ENCODE measurements around the gene STK33. TPM values are rescaled to one million over a fixed set of nuclear protein-coding genes. Genes with fewer than 3 reads are reported as not detected.

Gene STK33
- total and polyA plus RNA-seq, 2 donors (not counting 3 experiments of a cell fraction or from before 2014, with no cell fraction given): 0.63 to 3.4 TPM

DNA sequence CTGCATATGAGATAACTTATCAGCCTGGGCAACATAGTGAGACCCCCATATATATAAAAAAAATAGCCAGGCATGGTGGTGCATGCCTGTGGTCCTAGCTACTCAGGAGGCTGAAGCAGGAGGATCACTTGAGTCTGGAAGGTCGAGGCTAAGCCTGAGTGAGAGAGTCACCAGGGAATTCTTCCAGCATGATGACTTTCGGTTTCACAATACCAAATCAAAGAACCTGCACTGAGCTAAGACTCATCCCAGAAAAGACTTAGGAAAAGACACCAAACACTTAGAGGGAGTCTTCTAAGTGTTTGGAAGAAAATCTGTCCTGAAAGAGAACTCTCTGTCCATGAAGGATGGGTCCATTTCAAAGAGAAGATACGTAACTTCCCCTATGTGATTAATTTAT lies 12.7 kb downstream of the STK33 start:
- Histone ChIP-seq H3K9me1 (replicated peaks; ENCODE audit: control insufficient read depth, extremely low read depth, insufficient read depth, low read length) (no peaks in the 10 kb centered on the region), H3K4me1 (ENCODE audit: control insufficient read depth, extremely low read depth, insufficient read depth, low read length) (no peaks in the 10 kb centered on the region), H3K9ac (replicated peaks; ENCODE audit: extremely low read depth, insufficient read depth, low read length) (no peak overlapping the region), H3K79me2 (ENCODE audit: control insufficient read depth, insufficient read depth, low read length) (no peaks in the 10 kb centered on the region), H3K9me3 (replicated peaks; ENCODE audit: control insufficient read depth, insufficient read depth, low read length) (no peaks in the 10 kb centered on the region), H3K4me3 (replicated peaks in 1 of 3; ENCODE audit: insufficient read depth in 1 of 3, low read depth in 1 of 3, low read length in 3 of 3) (no peak overlapping the region), H4K20me1 (replicated peaks; ENCODE audit: control insufficient read depth, extremely low read depth, insufficient read depth, low read length) (no peaks in the 10 kb centered on the region), H2AFZ (ENCODE audit: low read depth, low read length) (no peak overlapping the region), H3K27ac (ENCODE audit: insufficient read depth, low read depth, low read length) (no peak overlapping the region), H3K4me2 (ENCODE audit: insufficient read depth, low read length) (no peak overlapping the region), H3K36me3 (ENCODE audit: control insufficient read depth in 2 of 2, extremely low read depth in 1 of 2, insufficient read depth in 2 of 2, low read length in 2 of 2) (no peaks in the 10 kb centered on the region), H3K27me3 (ENCODE audit: control insufficient read depth in 2 of 2, insufficient read depth in 2 of 2, low read length in 2 of 2) (no peaks in the 10 kb centered on the region)
- DNase-seq (ENCODE audit: low read depth, low spot score): no peak
- ChIA-PET CTCF (interaction anchor here (2.1 kb wide), 1 partner anchor 14 kb away, joined by 8 read pairs; no protein-coding TSS in a partner anchor), POLR2A (no interaction called here)
- no peak for FAIRE-seq
- dilution Hi-C loops (cut with MboI; ENCODE audit: extremely low pct_ligation_motif_present, low sequenced_read_pairs): no loop called here
- BruUV-seq (replicated peaks): no TSS peak
- TF ChIP-seq POLR2A (IDR thresholded peaks at IDR 0.05; ENCODE audit: low read depth, low read length): no peak
- TF ChIP-seq EZH2 (IDR thresholded peaks at IDR 0.05; ENCODE audit: borderline replicate concordance, low read depth, low read length, severe bottlenecking): no peak
- TF ChIP-seq FOS (IDR thresholded peaks at IDR 0.05; ENCODE audit: borderline replicate concordance, insufficient read depth, low read length): no peak
- TF ChIP-seq MAX (IDR thresholded peaks at IDR 0.05; ENCODE audit: insufficient read depth, insufficient read length): no peak
- TF ChIP-seq JUN (IDR thresholded peaks at IDR 0.05; ENCODE audit: borderline replicate concordance, insufficient read depth, insufficient read length, low read depth): no peak
- TF ChIP-seq POLR2AphosphoS5 (IDR thresholded peaks at IDR 0.05; ENCODE audit: insufficient read depth, low read depth, low read length): no peak
- intact Hi-C loops (cut with micrococcal nuclease): no loop called here

GRCh38 chr11:8577791-8578581 lies 16.0 kb downstream of the STK33 start:
- FAIRE-seq (no peak), DNase-seq (ENCODE audit: low read depth, low spot score) (no peak)
- Histone ChIP-seq H3K4me2 (ENCODE audit: insufficient read depth, low read length) (no peak overlapping the region), H3K9me1 (replicated peaks; ENCODE audit: control insufficient read depth, extremely low read depth, insufficient read depth, low read length) (no peaks in the 10 kb centered on the region), H4K20me1 (replicated peaks; ENCODE audit: control insufficient read depth, extremely low read depth, insufficient read depth, low read length) (no peaks in the 10 kb centered on the region), H3K4me1 (ENCODE audit: control insufficient read depth, extremely low read depth, insufficient read depth, low read length) (no peaks in the 10 kb centered on the region), H3K36me3 (ENCODE audit: control insufficient read depth in 2 of 2, extremely low read depth in 1 of 2, insufficient read depth in 2 of 2, low read length in 2 of 2) (no peaks in the 10 kb centered on the region), H3K9ac (replicated peaks; ENCODE audit: extremely low read depth, insufficient read depth, low read length) (no peak overlapping the region), H2AFZ (ENCODE audit: low read depth, low read length) (no peak overlapping the region), H3K9me3 (replicated peaks; ENCODE audit: control insufficient read depth, insufficient read depth, low read length) (no peaks in the 10 kb centered on the region), H3K27ac (ENCODE audit: insufficient read depth, low read depth, low read length) (no peak overlapping the region), H3K4me3 (replicated peaks in 1 of 3; ENCODE audit: insufficient read depth in 1 of 3, low read depth in 1 of 3, low read length in 3 of 3) (no peak overlapping the region), H3K79me2 (ENCODE audit: control insufficient read depth, insufficient read depth, low read length) (no peaks in the 10 kb centered on the region), H3K27me3 (ENCODE audit: control insufficient read depth in 2 of 2, insufficient read depth in 2 of 2, low read length in 2 of 2) (no peaks in the 10 kb centered on the region)
- CTCF ChIA-PET: interaction anchor here (1.0 to 4.2 kb wide), 2 partner anchors 11 to 13 kb away, joined by 4 to 20 read pairs; no protein-coding TSS in a partner anchor
- TF ChIP-seq FOS (IDR thresholded peaks at IDR 0.05; ENCODE audit: borderline replicate concordance, insufficient read depth, low read length) (no peak), MYC (IDR thresholded peaks at IDR 0.05; ENCODE audit: low read depth, low read length) (no peak), EZH2 (IDR thresholded peaks at IDR 0.05; ENCODE audit: borderline replicate concordance, low read depth, low read length, severe bottlenecking) (no peak), GATA2 (IDR thresholded peaks at IDR 0.05; ENCODE audit: insufficient read depth, insufficient read length, low read depth, low read length) (no peak), MAX (IDR thresholded peaks at IDR 0.05; ENCODE audit: insufficient read depth, insufficient read length) (no peak), POLR2A (IDR thresholded peaks at IDR 0.05; ENCODE audit: low read depth, low read length) (no peak), POLR2AphosphoS5 (IDR thresholded peaks at IDR 0.05; ENCODE audit: insufficient read depth, low read depth, low read length) (no peak), JUN (IDR thresholded peaks at IDR 0.05; ENCODE audit: borderline replicate concordance, insufficient read depth, insufficient read length, low read depth) (no peak)
- TF ChIP-seq, protein P1, sequence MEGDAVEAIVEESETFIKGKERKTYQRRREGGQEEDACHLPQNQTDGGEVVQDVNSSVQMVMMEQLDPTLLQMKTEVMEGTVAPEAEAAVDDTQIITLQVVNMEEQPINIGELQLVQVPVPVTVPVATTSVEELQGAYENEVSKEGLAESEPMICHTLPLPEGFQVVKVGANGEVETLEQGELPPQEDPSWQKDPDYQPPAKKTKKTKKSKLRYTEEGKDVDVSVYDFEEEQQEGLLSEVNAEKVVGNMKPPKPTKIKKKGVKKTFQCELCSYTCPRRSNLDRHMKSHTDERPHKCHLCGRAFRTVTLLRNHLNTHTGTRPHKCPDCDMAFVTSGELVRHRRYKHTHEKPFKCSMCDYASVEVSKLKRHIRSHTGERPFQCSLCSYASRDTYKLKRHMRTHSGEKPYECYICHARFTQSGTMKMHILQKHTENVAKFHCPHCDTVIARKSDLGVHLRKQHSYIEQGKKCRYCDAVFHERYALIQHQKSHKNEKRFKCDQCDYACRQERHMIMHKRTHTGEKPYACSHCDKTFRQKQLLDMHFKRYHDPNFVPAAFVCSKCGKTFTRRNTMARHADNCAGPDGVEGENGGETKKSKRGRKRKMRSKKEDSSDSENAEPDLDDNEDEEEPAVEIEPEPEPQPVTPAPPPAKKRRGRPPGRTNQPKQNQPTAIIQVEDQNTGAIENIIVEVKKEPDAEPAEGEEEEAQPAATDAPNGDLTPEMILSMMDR (IDR thresholded peaks at IDR 0.05; ENCODE audit: extremely low read depth in 1 of 2, insufficient read depth in 1 of 2, low read depth in 1 of 2, low read length in 2 of 2): no peak
- intact Hi-C loops (cut with micrococcal nuclease) (no loop called here), dilution Hi-C loops (cut with MboI; ENCODE audit: extremely low pct_ligation_motif_present, low sequenced_read_pairs) (no loop called here)
- POLR2A ChIA-PET: no interaction called here
- no TSS peak for BruUV-seq (replicated peaks)
